Esophagus muscularis mucosa (tissue), 4 donors: ENCODE measurements around the gene TNK1. TPM values are rescaled to one million over a fixed set of nuclear protein-coding genes. Genes with fewer than 3 reads are reported as not detected.

Experiments used
- DNase-seq: peaks from one replicate; pipeline ENCODE4 v3.0.0-alpha.2; 2017; ENCODE audit errors: extremely low spot score
- H3K27ac ChIP-seq, 4 donors: fragments of 200-600 bp; sonication (generic); replicated peaks in 1 of 4; 1 replicate in 3 of 4; 2 replicates in 1 of 4; pipeline ENCODE4 v1.5.1; 2016 to 2019; ENCODE audit warnings: mild to moderate bottlenecking in 1 of 4
- H3K27me3 ChIP-seq, 4 donors: fragments of 200-600 bp; sonication (generic); one replicate each; pipeline versions ENCODE4 v1.5.1 to v1.6.0; 2016 to 2019
- H3K36me3 ChIP-seq, 4 donors: fragments of 200-600 bp; sonication (generic); one replicate each; pipeline ENCODE4 v1.5.1; 2016 to 2019
- H3K4me1 ChIP-seq, 4 donors: fragments of 200-600 bp; sonication (generic); one replicate each; pipeline ENCODE4 v1.5.1; 2016 to 2019
- H3K4me3 ChIP-seq, 4 donors: fragments of 200-600 bp; sonication (generic); 1 replicate in 2 of 4; 2 replicates in 2 of 4; pipeline ENCODE4 v1.5.1; 2016 to 2019; ENCODE audit warnings: mild to moderate bottlenecking in 4 of 4, moderate library complexity in 1 of 4
- H3K9me3 ChIP-seq, 4 donors: fragments of 200-600 bp; sonication (generic); 1 replicate in 3 of 4; 2 replicates in 1 of 4; pipeline ENCODE4 v1.5.1; 2016 to 2019
- EP300 ChIP-seq: sonication (generic); formaldehyde crosslinking; IDR thresholded peaks from one replicate; pipeline ENCODE4 v1.6.1; 2017; ENCODE audit warnings: antibody characterized with exemption
- POLR2A ChIP-seq: fragments of 450-650 bp; IDR thresholded peaks from one replicate; pipeline ENCODE4 v1.6.1; 2017; ENCODE audit warnings: antibody characterized with exemption, moderate library complexity, mild to moderate bottlenecking, low read depth
- POLR2AphosphoS5 ChIP-seq, 2 donors: sonication (generic); formaldehyde crosslinking; IDR thresholded peaks; one replicate each; pipeline ENCODE4 v1.6.1; 2017; ENCODE audit warnings: antibody characterized with exemption in 2 of 2
- WGBS: methylation state at CpG from one replicate; pipeline ENCODE4 v1.1.5; 2018; 5-methylcytosine and 5-hydroxymethylcytosine counted together
- intact Hi-C: fragments of 100-400 bp; cut with DNase I; formaldehyde crosslinking; loops from one replicate; pipeline ENCODE4 v1.15.1; 2023
- total RNA-seq, 4 donors: library from RNA; depleted of rRNA; stranded (reverse); fragments of >200 nt; gene quantifications; one replicate each; pipeline versions ENCODE4 v1.1.0 to v1.2.1, GENCODE V29; 2016
- TF ChIP-seq, protein P1 (sequence below), 3 experiments: fragments of 200-600 bp in 2 of 3; fragments of 450-650 bp in 1 of 3; sonication (generic) in 2 of 3; IDR thresholded peaks; one replicate each; pipeline ENCODE4 v1.5.1; 2017 to 2019; ENCODE audit warnings: antibody characterized with exemption in 3 of 3, mild to moderate bottlenecking in 2 of 3, moderate library complexity in 1 of 3

TNK1 gene
- total RNA-seq, 4 donors from 2014 or later: 2.9 to 7.5 (median 5.6) TPM

DNA sequence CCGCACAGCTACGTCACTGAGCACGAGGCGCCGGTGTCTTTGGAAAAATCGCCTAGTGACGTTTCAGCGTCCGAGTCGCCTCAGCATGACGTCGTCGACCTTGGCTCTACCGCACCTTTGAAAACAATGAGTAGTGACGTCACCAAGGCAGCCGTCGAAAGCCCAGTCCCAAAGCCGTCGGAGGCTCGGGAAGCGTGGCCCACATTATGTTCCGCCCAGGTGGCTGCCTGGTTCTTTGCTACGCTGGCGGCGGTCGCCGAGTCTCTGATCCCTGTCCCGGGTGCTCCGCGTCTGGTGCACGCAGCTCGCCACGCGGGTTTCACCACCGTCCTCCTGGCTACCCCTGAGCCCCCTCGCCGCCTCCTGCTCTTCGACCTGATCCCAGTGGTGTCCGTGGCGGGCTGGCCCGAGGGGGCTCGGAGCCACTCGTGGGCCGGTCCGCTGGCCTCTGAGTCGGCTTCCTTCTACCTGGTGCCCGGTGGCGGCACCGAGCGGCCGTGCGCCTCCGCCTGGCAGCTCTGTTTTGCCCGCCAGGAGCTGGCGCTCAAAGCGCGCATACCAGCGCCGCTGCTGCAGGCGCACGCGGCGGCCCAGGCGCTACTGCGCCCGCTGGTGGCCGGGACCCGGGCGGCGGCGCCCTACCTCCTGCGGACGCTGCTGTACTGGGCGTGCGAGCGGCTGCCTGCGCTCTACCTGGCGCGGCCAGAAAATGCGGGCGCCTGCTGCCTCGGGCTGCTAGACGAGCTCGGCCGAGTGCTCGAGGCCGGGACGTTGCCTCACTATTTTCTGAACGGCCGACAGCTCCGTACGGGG, 55.9 kb downstream of the TNK1 start:
- WGBS: 20% methylated on average over 27 of the region's 92 CpGs
- intact Hi-C loops: loop anchor here (2.0 to 5.0 kb wide), 4 partner anchors 32 to 121 kb away; partner anchors contain the start of genes TMEM256 and TNFSF13
- no peaks in the 10 kb centered on the region for H3K36me3 ChIP-seq
- TF ChIP-seq POLR2A (no peak), POLR2AphosphoS5 (IDR thresholded peaks at IDR 0.05) (peak; percentile 54 to 58), EP300 (no peak)
- TF ChIP-seq, protein P1, sequence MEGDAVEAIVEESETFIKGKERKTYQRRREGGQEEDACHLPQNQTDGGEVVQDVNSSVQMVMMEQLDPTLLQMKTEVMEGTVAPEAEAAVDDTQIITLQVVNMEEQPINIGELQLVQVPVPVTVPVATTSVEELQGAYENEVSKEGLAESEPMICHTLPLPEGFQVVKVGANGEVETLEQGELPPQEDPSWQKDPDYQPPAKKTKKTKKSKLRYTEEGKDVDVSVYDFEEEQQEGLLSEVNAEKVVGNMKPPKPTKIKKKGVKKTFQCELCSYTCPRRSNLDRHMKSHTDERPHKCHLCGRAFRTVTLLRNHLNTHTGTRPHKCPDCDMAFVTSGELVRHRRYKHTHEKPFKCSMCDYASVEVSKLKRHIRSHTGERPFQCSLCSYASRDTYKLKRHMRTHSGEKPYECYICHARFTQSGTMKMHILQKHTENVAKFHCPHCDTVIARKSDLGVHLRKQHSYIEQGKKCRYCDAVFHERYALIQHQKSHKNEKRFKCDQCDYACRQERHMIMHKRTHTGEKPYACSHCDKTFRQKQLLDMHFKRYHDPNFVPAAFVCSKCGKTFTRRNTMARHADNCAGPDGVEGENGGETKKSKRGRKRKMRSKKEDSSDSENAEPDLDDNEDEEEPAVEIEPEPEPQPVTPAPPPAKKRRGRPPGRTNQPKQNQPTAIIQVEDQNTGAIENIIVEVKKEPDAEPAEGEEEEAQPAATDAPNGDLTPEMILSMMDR (IDR thresholded peaks at IDR 0.05): peak; percentile 92 to 96 (median 93)
- peaks cover 0 to 90% (median 37%) of the 10 kb centered on the region in 4 donors for H3K27me3 ChIP-seq
- peaks cover 57 to 71% (median 67%) of the 10 kb centered on the region in 4 donors for H3K4me1 ChIP-seq
- DNase-seq: no peak
- peak overlapping the region; percentile 41 to 62 (median 46) for H3K4me3 ChIP-seq
- H3K9me3 ChIP-seq: no peaks in the 10 kb centered on the region
- H3K27ac ChIP-seq: peak overlapping the region; percentile 59 to 75 (median 66)

- DNase-seq: no peak
- intact Hi-C loops: loop anchor here (2.0 to 5.0 kb wide), 4 partner anchors 33 to 120 kb away; partner anchors contain the start of genes TMEM256 and TNFSF13
- TF ChIP-seq EP300: no peak
- no peak for TF ChIP-seq POLR2A
- 61% methylated on average over 9 of the region's 31 CpGs for WGBS
- no peaks in the 10 kb centered on the region for H3K9me3 ChIP-seq
- H3K36me3 ChIP-seq: no peaks in the 10 kb centered on the region
- H3K27ac ChIP-seq: peak overlapping the region in 2 of 4 donors; percentile 64 to 75
- peak overlapping the region; percentile 41 to 62 (median 46) for H3K4me3 ChIP-seq
- peaks cover 57 to 71% (median 67%) of the 10 kb centered on the region in 4 donors for H3K4me1 ChIP-seq
- H3K27me3 ChIP-seq: peaks cover 0 to 90% (median 37%) of the 10 kb centered on the region in 4 donors
Measured at GRCh38 chr17:7437369-7437863, 56.5 kb downstream of the TNK1 start.

- intact Hi-C loops: loop anchor here (2.0 to 5.0 kb wide), 4 partner anchors 33 to 119 kb away; partner anchors contain the start of genes TMEM256 and TNFSF13
- no peak for DNase-seq
- Histone ChIP-seq H3K36me3 (no peaks in the 10 kb centered on the region), H3K27me3 (peaks cover 0 to 96% (median 37%) of the 10 kb centered on the region in 4 donors), H3K9me3 (no peaks in the 10 kb centered on the region), H3K4me1 (peaks cover 57 to 71% (median 67%) of the 10 kb centered on the region in 4 donors), H3K4me3 (peak overlapping the region; percentile 42 to 62 (median 46)), H3K27ac (no peak overlapping the region)
- TF ChIP-seq, protein P1 (IDR thresholded peaks at IDR 0.05): no peak
- no peak for TF ChIP-seq POLR2AphosphoS5 (IDR thresholded peaks at IDR 0.05)
- TF ChIP-seq EP300: no peak
- no peak for TF ChIP-seq POLR2A
- 27% methylated on average over 29 of the region's 48 CpGs for WGBS
Measured at GRCh38 chr17:7437950-7438614, 57.2 kb downstream of the TNK1 start.

GRCh38 chr17:7438656-7439460, 58.0 kb downstream of the TNK1 start:
- intact Hi-C loops: loop anchor here (5.0 kb wide), 2 partner anchors 48 to 118 kb away; partner anchors contain the start of gene TNFSF13
- Histone ChIP-seq H3K36me3 (no peaks in the 10 kb centered on the region), H3K9me3 (no peaks in the 10 kb centered on the region), H3K27ac (no peak overlapping the region), H3K4me1 (peaks cover 57 to 71% (median 67%) of the 10 kb centered on the region in 4 donors), H3K27me3 (peaks cover 0 to 96% (median 37%) of the 10 kb centered on the region in 4 donors), H3K4me3 (peak overlapping the region; percentile 43 to 62 (median 46))
- no peak for DNase-seq
- 59% methylated on average over 11 of the region's 11 CpGs for WGBS
- TF ChIP-seq, protein P1 (IDR thresholded peaks at IDR 0.05): no peak
- TF ChIP-seq POLR2A (no peak), POLR2AphosphoS5 (IDR thresholded peaks at IDR 0.05) (no peak), EP300 (no peak)

Other genes with a start within 250 kb of the TNK1 start
- 1 to 10 TPM in 1 of 4 donors, under 1 TPM in 1, not detected in 2; 0.52 to 2.5 TPM for gene ASGR1, start 201.7 kb upstream of the TNK1 start, total RNA-seq
- 10 to 100 TPM; 12.3 to 21.4 (median 16.5) TPM for gene DLG4, start 161.3 kb upstream of the TNK1 start, total RNA-seq
- 100 to 1,000 TPM; 250 to 662 (median 544) TPM for gene ACADVL, start 161.2 kb upstream of the TNK1 start, total RNA-seq
- gene DVL2, start 146.6 kb upstream of the TNK1 start, total RNA-seq: 10 to 100 TPM; 34.5 to 55.5 (median 43.7) TPM
- gene PHF23, start 141.6 kb upstream of the TNK1 start, total RNA-seq: 10 to 100 TPM; 21.6 to 38.1 (median 24.8) TPM
- gene GABARAP, start 138.6 kb upstream of the TNK1 start, total RNA-seq: 100 to 1,000 TPM; 360 to 524 (median 408) TPM
- 10 to 100 TPM; 41.5 to 66.5 (median 46.6) TPM for gene CTDNEP1, start 129.4 kb upstream of the TNK1 start, total RNA-seq
- 10 to 100 TPM; 24.9 to 33.3 (median 27.8) TPM for gene ELP5, start 128.9 kb upstream of the TNK1 start, total RNA-seq
- 1 to 10 TPM; 1.7 to 3.4 (median 2.1) TPM for gene CLDN7, start 118.6 kb upstream of the TNK1 start, total RNA-seq
- 100 to 1,000 TPM; 144 to 197 (median 157) TPM for gene SLC2A4, start 99.4 kb upstream of the TNK1 start, total RNA-seq
- gene YBX2, start 86.5 kb upstream of the TNK1 start, total RNA-seq: 1 to 10 TPM; 3.6 to 8.7 (median 4.4) TPM
- 100 to 1,000 TPM; 145 to 214 (median 204) TPM for gene EIF5A, start 73.5 kb upstream of the TNK1 start, total RNA-seq
- gene GPS2, start 65.7 kb upstream of the TNK1 start, total RNA-seq: 100 to 1,000 TPM in 1 of 4 donors, 10 to 100 TPM in 3; 89.6 to 112 (median 90.2) TPM
- gene NEURL4, start 51.8 kb upstream of the TNK1 start, total RNA-seq: 10 to 100 TPM; 13.9 to 27.0 (median 20.6) TPM
- 10 to 100 TPM in 1 of 4 donors, 1 to 10 TPM in 3; 2.1 to 11.4 (median 4.6) TPM for gene ACAP1, start 44.6 kb upstream of the TNK1 start, total RNA-seq
- gene KCTD11, start 28.9 kb upstream of the TNK1 start, total RNA-seq: 10 to 100 TPM in 2 of 4 donors, 1 to 10 TPM in 2; 9.1 to 18.2 (median 13.3) TPM
- under 1 TPM in 1 of 4 donors, not detected in 3; 0.42 TPM for gene TMEM95, start 25.9 kb upstream of the TNK1 start, total RNA-seq
- gene PLSCR3, start 13.4 kb downstream of the TNK1 start, total RNA-seq: 10 to 100 TPM; 17.7 to 39.9 (median 24.3) TPM
- 100 to 1,000 TPM in 1 of 4 donors, 10 to 100 TPM in 3; 59.6 to 121 (median 74.7) TPM for gene TMEM256, start 23.0 kb downstream of the TNK1 start, total RNA-seq
- gene NLGN2, start 26.8 kb downstream of the TNK1 start, total RNA-seq: 10 to 100 TPM; 12.0 to 30.2 (median 19.0) TPM
- not detected for gene SPEM1, start 39.2 kb downstream of the TNK1 start, total RNA-seq
- gene SPEM2, start 44.5 kb downstream of the TNK1 start, total RNA-seq: not detected
- gene SPEM3, start 47.8 kb downstream of the TNK1 start, total RNA-seq: not detected
- 1 to 10 TPM; 1.2 to 6.1 (median 3.5) TPM for gene TMEM102, start 54.3 kb downstream of the TNK1 start, total RNA-seq
- gene FGF11, start 58.4 kb downstream of the TNK1 start, total RNA-seq: 1 to 10 TPM in 2 of 4 donors, under 1 TPM in 1, not detected in 1; 0.50 to 1.9 (median 1.3) TPM
- gene CHRNB1, start 64.0 kb downstream of the TNK1 start, total RNA-seq: 10 to 100 TPM in 1 of 4 donors, 1 to 10 TPM in 3; 5.0 to 12.8 (median 8.1) TPM
- gene ZBTB4, start 98.5 kb downstream of the TNK1 start, total RNA-seq: 100 to 1,000 TPM in 2 of 4 donors, 10 to 100 TPM in 2; 57.5 to 113 (median 87.7) TPM
- not detected for gene SLC35G6, start 100.4 kb downstream of the TNK1 start, total RNA-seq
- 10 to 100 TPM; 29.5 to 66.4 (median 46.9) TPM for gene POLR2A, start 103.3 kb downstream of the TNK1 start, total RNA-seq
- 100 to 1,000 TPM; 102 to 136 (median 122) TPM for gene TNFSF12, start 168.0 kb downstream of the TNK1 start, total RNA-seq
- gene TNFSF13, start 177.7 kb downstream of the TNK1 start, total RNA-seq: 10 to 100 TPM; 13.4 to 25.8 (median 22.4) TPM
- 10 to 100 TPM; 54.0 to 79.1 (median 72.4) TPM for gene SENP3, start 180.8 kb downstream of the TNK1 start, total RNA-seq
- 10 to 100 TPM; 34.5 to 70.7 (median 44.7) TPM for gene CD68, start 198.5 kb downstream of the TNK1 start, total RNA-seq
- gene MPDU1, start 202.8 kb downstream of the TNK1 start, total RNA-seq: 10 to 100 TPM; 26.0 to 50.4 (median 31.5) TPM
- 10 to 100 TPM in 2 of 4 donors, 1 to 10 TPM in 2; 2.9 to 14.6 (median 10.9) TPM for gene SOX15, start 209.0 kb downstream of the TNK1 start, total RNA-seq
- 10 to 100 TPM; 38.2 to 65.8 (median 50.2) TPM for gene FXR2, start 233.8 kb downstream of the TNK1 start, total RNA-seq
- gene SAT2, start 246.7 kb downstream of the TNK1 start, total RNA-seq: 10 to 100 TPM; 54.0 to 71.4 (median 64.2) TPM
- under 1 TPM in 1 of 4 donors, not detected in 3; 0.83 TPM for gene SHBG, start 249.0 kb downstream of the TNK1 start, total RNA-seq